ENCODE data around the gene HOXC10. TPM values are rescaled to one million over a fixed set of nuclear protein-coding genes. Genes with fewer than 3 reads are reported as not detected.

HOXC10 gene
- total and polyA plus RNA-seq, 2 of the 8 experiments (the other 6 are each of a cell fraction or from before 2014, with no cell fraction given), result not detected

- TF ChIP-seq ZNF274 (IDR thresholded peaks at IDR 0.05; ENCODE audit: borderline replicate concordance, extremely low read depth, low read length), result no peak
- TF ChIP-seq HDAC2 (IDR thresholded peaks at IDR 0.05; ENCODE audit: borderline replicate concordance in 1 of 2, low read depth in 2 of 2, low read length in 2 of 2), result 0 out of 4 replicates have a peak, but pooled peaks of 1 of the 2 experiments have one; percentile 42
These were observed 34.3 kb downstream of the HOXC10 start (continued) for GRCh38 chr12:54019091-54019811.
